ENCODE data around the gene OXSR1.
"Not testable (repeated sequence)": the region's sequence is repeated elsewhere in the genome, so short reads cannot be mapped to it uniquely, and the experiment has no call there.

The OXSR1 gene

GRCh38 chr3:38133557-38134405 lies 31.6 kb upstream of the OXSR1 start:
- H3K36me3 ChIP-seq (ENCODE audit: control insufficient read depth, insufficient read depth, low read length), result no peaks in the 10 kb centered on the region
- peaks cover 16% of the 10 kb centered on the region for H3K79me2 ChIP-seq
- peaks cover 13% of the 10 kb centered on the region for H3K4me1 ChIP-seq
- no peak overlapping the region for H3K4me3 ChIP-seq (ENCODE audit: low read depth, low read length)
- H3K4me2 ChIP-seq (ENCODE audit: low read length), result no peak overlapping the region
- no peak overlapping the region for H3K9ac ChIP-seq
- no peaks in the 10 kb centered on the region for H3K27me3 ChIP-seq (ENCODE audit: control insufficient read depth, insufficient read depth, low read length)
- no peak overlapping the region for H3K27ac ChIP-seq
- TF ChIP-seq CTCF (IDR thresholded peaks at IDR 0.05), result no peak
- no peaks in the 10 kb centered on the region for H3K9me3 ChIP-seq (ENCODE audit: control insufficient read depth, low read length)
- H2AFZ ChIP-seq, result no peak overlapping the region

GRCh38 chr3:38134517-38135143 lies 30.7 kb upstream of the OXSR1 start:
- H2AFZ ChIP-seq; H3K9ac ChIP-seq; H3K4me3 ChIP-seq (ENCODE audit: low read depth, low read length); H3K36me3 ChIP-seq (ENCODE audit: control insufficient read depth, insufficient read depth, low read length); H3K9me3 ChIP-seq (ENCODE audit: control insufficient read depth, low read length); H3K4me2 ChIP-seq (ENCODE audit: low read length); H3K27ac ChIP-seq; H3K27me3 ChIP-seq (ENCODE audit: control insufficient read depth, insufficient read depth, low read length): not testable (repeated sequence)
- Histone ChIP-seq H3K4me1 (peaks cover 16% of the 10 kb centered on the region), H3K79me2 (peaks cover 16% of the 10 kb centered on the region)

- H3K27me3 ChIP-seq (ENCODE audit: control insufficient read depth, insufficient read depth, low read length); H2AFZ ChIP-seq; H3K36me3 ChIP-seq (ENCODE audit: control insufficient read depth, insufficient read depth, low read length); H3K27ac ChIP-seq; H3K9me3 ChIP-seq (ENCODE audit: control insufficient read depth, low read length): not testable (repeated sequence)
- Histone ChIP-seq H3K4me3 (ENCODE audit: low read depth, low read length) (peak overlapping the region; percentile 95), H3K4me2 (ENCODE audit: low read length) (peak overlapping the region; percentile 82), H3K9ac (peak overlapping the region; percentile 77), H3K4me1 (peaks cover 16% of the 10 kb centered on the region), H3K79me2 (peaks cover 16% of the 10 kb centered on the region)
Observed at GRCh38 chr3:38135621-38136277, 29.6 kb upstream of the OXSR1 start.

- Histone ChIP-seq H3K27ac (peak overlapping the region; percentile 88), H3K4me1 (peaks cover 16% of the 10 kb centered on the region), H3K79me2 (peaks cover 16% of the 10 kb centered on the region), H3K9me3 (ENCODE audit: control insufficient read depth, low read length) (no peaks in the 10 kb centered on the region), H2AFZ (peak overlapping the region; percentile 88), H3K9ac (peak overlapping the region; percentile 77), H3K4me3 (ENCODE audit: low read depth, low read length) (peak overlapping the region; percentile 95), H3K36me3 (ENCODE audit: control insufficient read depth, insufficient read depth, low read length) (no peaks in the 10 kb centered on the region), H3K27me3 (ENCODE audit: control insufficient read depth, insufficient read depth, low read length) (no peaks in the 10 kb centered on the region), H3K4me2 (ENCODE audit: low read length) (peak overlapping the region; percentile 82)
- TF ChIP-seq CTCF (IDR thresholded peaks at IDR 0.05), result no peak
Observed at GRCh38 chr3:38136393-38136776, 29.0 kb upstream of the OXSR1 start.

- peak within 1 kb of the TSS; percentile 93 for H2AFZ ChIP-seq
- peak within 1 kb of the TSS; percentile 88 for H3K27ac ChIP-seq
- H3K4me3 ChIP-seq (ENCODE audit: low read depth, low read length), result peak within 1 kb of the TSS; percentile 95
- no peak for TF ChIP-seq CTCF (IDR thresholded peaks at IDR 0.05)
- H3K9me3 ChIP-seq (ENCODE audit: control insufficient read depth, low read length), result no peaks in the 10 kb centered on the region
- H3K79me2 ChIP-seq, result peaks cover 16% of the 10 kb centered on the region
- peaks cover 16% of the 10 kb centered on the region for H3K4me1 ChIP-seq
- no peaks in the 10 kb centered on the region for H3K27me3 ChIP-seq (ENCODE audit: control insufficient read depth, insufficient read depth, low read length)
- peak within 1 kb of the TSS; percentile 82 for H3K4me2 ChIP-seq (ENCODE audit: low read length)
- peak within 1 kb of the TSS; percentile 77 for H3K9ac ChIP-seq
- H3K36me3 ChIP-seq (ENCODE audit: control insufficient read depth, insufficient read depth, low read length), result no peaks in the 10 kb centered on the region
Observed at GRCh38 chr3:38136777-38137614, 28.3 kb upstream of the OXSR1 start, which contains the start of gene ACAA1. TSS of gene ACAA1 (minus strand) at chr3:38137127. CDS start at chr3:38137035, 92 bp downstream.

Measured in parathyroid adenoma (tissue), 2 donors.